ENCODE measurements around the gene MOGAT1.

GRCh38 chr2:222670191-222671038, 1.0 kb upstream of the MOGAT1 start:
- TF ChIP-seq ZNF10 (CRISPR knock-in tag; IDR thresholded peaks at IDR 0.05; ENCODE audit: borderline replicate concordance, low read depth) (no peak), ZNF780A (CRISPR knock-in tag; IDR thresholded peaks at IDR 0.05) (no peak), ZNF557 (CRISPR knock-in tag; IDR thresholded peaks at IDR 0.05) (no peak), ZNF558 (CRISPR knock-in tag; IDR thresholded peaks at IDR 0.05; ENCODE audit: borderline replicate concordance) (no peak), ZNF782 (CRISPR knock-in tag; IDR thresholded peaks at IDR 0.05; ENCODE audit: borderline replicate concordance) (no peak), TARDBP (CRISPR knock-in tag; IDR thresholded peaks at IDR 0.05) (no peak), SP1 (IDR thresholded peaks at IDR 0.05) (no peak), SP1 (CRISPR knock-in tag; IDR thresholded peaks at IDR 0.05) (no peak), POLR2A (IDR thresholded peaks at IDR 0.05; ENCODE audit: insufficient read depth in 1 of 2, low read depth in 2 of 2, low read length in 2 of 2) (peak in 1 of 2 experiments; percentile 26; a peak in 1 of 4 replicates), ZNF274 (CRISPR knock-in tag; IDR thresholded peaks at IDR 0.05) (no peak), KAT2B (IDR thresholded peaks at IDR 0.05; ENCODE audit: borderline replicate concordance, low read depth, low read length) (no peak), ZNF572 (CRISPR knock-in tag; IDR thresholded peaks at IDR 0.05) (no peak), CTCF (CRISPR knock-in tag; IDR thresholded peaks at IDR 0.05) (no peak; the same call in 1 of the 2 replicates), ZSCAN22 (CRISPR knock-in tag; IDR thresholded peaks at IDR 0.05) (no peak), ZHX1 (CRISPR knock-in tag; IDR thresholded peaks at IDR 0.05; ENCODE audit: low read depth) (0 out of 2 replicates have a peak, but pooled peaks have one; percentile 33)

Data from HepG2 (cell line).